SKM-1 treated with dmso at 0.1 percent for 144 hours (cell line): ENCODE results near the gene PADI3.
A peak's percentile ranks its signal among the peaks of the same experiment; 100 is the strongest.

ENCODE experiments used
- DNase-seq: peaks from one replicate; lab custom pipeline; 2025; ENCODE audit not compliant: unreplicated experiment; lab: John Stamatoyannopoulos, UW

Gene PADI3

GRCh38 chr1:17248781-17249180 lies at the start of gene PADI3:
Gene PADI3, plus strand, starts transcription at chr1:17249098. Its CDS starts 40 bp downstream, at chr1:17249138.
- DNase-seq = no peak

DNA sequence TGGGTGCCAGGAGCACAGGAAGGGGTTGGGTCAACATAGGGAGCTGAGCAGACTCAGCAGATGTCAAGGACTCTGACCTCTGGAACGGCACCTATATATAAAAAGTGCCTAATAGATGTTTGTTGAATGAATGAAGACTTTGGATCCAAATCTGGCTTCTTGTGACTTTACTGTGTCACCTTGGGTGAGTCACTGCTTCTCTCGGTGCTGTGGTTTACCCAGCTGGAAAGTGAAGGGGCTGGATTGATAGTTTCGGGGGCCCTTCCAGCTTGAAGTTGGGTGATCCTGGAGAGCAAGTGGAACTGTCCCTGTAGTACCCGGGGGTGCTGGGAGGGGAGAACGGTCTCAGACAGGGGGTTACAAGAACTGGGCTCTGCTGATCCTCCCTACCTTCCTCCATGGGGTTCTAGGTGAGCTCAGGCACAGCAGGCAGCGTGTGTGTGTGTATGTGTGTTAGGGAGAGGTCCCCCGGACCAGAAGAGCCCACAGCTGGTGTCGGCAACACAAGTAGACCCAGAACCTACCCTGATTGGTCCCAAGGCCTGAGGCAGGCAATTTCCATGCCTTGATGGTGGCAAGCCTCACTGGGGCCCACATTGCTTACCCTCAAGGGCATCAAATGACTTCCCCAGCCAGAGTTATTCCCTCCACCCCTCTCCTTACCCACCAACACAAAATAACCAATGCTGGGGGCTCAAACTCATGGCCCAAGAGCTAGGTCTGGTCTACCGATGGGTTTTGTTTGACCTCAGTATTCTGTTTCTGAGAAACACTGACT lies 49.4 kb upstream of the PADI3 start:
- no peak for DNase-seq

DNA sequence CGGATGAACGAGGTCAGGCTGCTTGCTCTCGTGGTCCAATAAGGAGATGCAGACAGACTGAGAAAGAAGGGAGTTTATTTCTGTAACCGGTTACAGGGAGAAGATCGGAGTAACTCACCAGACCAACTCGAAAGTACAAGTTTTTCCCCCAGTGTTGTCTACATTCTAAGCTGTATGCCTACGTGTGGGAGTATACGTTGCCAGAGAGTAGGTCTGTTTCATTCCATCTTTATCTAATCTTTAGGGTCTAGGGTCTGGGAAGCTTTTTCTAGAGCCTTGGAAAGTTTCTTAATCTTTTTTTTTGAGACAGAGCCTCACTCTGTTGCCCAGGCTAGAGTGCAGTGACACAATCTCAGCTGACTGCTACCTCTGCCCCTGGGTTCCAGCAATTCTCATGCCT lies 48.7 kb upstream of the PADI3 start:
- no peak for DNase-seq

DNA sequence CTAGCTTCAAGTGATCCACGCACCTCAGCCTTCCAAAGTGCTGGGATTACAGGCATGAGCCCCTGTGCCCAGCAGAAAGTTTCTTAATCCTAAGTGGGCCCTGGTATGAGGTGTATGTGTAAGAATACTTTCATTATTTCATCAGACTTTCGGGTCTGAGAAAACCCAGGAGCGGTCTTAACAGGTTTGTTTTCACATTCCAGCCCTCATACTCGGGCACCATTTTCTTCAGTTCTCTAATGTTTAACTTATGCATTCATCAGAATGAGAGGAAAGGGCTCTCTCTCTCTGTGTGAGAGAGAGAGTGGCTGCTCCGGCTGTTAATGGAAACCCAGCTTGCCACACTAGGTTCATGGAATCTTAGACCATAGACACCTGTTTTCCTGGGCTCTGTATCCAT lies 48.1 kb upstream of the PADI3 start:
- DNase-seq = no peak

DNA sequence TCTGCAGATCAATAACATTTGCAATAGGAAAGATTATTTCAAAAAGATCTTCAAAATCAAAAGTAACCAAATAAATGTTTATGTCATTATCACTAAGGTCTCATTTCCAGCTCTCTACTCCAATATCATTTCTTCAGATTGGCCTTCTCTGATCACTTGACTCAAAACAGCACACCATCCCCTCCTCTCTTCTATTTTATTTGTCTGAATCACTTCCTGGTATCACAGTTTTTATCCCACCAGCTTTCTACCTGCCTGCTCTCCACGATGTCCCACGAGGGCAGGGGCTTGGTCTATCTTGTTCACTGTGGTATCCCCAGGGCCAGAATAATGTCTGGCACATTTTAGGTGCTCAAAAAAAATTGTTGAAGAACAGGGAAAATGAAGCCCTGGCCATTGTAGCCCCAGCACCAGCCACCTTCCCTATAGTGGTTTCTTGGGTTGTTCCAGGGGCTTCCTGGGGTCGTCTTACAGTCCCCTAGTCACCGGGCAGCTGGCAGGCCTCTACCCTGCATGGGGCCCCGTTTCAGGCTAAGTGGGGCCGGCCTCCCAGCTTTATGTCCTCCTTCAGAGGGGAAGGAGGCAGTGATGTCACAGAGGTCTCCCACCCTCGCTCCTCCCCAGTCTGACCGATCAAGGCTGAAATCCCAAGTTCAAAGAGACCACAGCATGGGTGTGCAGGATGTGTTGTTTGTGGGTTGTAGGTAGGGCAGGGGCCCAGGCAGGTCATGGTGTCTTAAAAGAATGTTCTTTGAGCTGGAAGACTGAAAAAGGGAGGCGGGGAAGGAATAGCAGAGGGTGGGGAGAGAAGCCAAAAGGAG lies 47.5 kb upstream of the PADI3 start:
- no peak for DNase-seq

GRCh38 chr1:17204546-17205440 lies 44.1 kb upstream of the PADI3 start, which contains the start of gene PADI1:
Gene PADI1, plus strand, starts transcription at chr1:17205128. Its CDS starts 90 bp downstream, at chr1:17205218.
- DNase-seq = no peak

DNA sequence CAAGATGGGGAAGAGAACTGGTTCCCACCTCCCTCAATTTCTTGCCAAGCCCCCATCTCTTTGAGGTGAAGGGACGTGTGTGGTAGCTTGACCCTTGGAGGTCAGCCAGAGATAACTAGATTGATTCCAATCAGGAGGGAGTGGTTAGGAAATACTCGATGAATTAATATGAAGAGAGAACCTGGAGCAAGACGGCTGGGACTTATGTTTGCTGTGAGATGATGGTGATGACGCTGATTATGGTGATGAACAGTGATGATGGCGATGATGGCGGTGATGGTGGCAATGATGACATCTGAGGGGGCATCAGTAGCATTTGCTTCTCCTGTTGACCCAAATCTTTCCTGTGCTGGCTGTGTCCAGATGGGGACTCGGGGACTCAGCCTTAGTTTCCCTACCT lies 43.2 kb upstream of the PADI3 start:
- DNase-seq = no peak

DNA sequence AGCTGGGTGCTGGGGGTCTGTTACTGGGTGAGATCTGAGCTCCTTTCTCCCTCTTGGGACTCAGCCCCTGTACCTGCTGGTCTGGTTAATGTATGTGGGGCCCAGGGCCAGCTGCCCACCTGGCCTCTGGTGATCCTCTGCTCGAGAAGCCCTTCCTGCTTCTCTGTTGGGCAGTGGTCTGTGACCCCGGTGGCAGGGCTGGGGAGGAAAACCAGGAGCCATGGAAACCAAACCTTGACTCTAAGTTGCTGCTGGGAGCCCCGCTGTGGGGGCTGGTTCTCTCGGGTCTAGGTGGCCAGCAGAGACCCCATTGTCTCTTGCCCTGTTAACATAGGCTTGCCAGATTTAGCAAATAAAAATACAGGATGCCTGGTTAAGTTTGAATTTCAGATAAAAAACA lies 42.7 kb upstream of the PADI3 start:
- no peak for DNase-seq

DNA sequence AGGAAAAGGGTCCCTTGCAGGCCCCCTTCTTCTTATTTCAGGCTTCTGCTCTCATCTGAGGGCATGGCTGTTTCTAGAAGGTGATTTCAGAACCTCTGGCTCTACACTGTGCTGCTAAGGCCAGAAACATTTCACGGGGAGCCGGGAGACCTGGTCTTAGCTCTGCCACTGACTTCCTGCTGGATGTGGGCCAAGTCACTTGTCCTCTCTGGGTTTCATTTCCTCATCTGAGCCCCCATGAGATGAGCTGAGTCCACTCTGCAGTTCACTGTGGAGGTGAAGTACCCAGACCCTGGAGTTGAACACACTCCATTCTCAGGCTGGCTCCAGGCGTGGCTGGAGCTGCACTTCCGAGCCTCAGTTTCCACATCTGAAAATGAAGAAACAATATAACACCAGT lies 41.9 kb upstream of the PADI3 start:
- peak; percentile 65 for DNase-seq

GRCh38 chr1:17207540-17207939 lies 41.4 kb upstream of the PADI3 start:
- DNase-seq = peak; percentile 32

- DNase-seq = peak; percentile 19
Observed at GRCh38 chr1:17207966-17208418, 40.9 kb upstream of the PADI3 start.

DNA sequence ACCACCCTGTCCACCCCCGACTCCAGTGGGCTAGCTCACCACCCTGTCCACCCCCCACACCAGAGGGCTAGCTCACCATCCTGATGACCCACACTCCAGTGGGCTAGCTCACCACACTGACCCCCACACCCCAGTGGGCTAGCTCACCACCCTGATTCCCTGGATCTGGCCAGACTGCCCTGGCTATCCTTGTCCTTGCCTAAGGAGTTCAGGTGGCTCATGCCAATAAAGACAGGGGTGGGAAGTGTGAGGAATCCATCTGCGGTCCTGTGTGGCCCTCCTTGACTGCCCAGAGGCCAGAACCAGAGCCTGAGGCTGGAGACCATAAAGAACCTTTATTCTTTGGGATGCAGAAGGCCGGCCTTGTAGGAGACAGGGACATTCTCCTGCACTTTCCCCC lies 40.4 kb upstream of the PADI3 start:
- DNase-seq = no peak

GRCh38 chr1:17209430-17209829 lies 39.5 kb upstream of the PADI3 start:
- DNase-seq = no peak

DNA sequence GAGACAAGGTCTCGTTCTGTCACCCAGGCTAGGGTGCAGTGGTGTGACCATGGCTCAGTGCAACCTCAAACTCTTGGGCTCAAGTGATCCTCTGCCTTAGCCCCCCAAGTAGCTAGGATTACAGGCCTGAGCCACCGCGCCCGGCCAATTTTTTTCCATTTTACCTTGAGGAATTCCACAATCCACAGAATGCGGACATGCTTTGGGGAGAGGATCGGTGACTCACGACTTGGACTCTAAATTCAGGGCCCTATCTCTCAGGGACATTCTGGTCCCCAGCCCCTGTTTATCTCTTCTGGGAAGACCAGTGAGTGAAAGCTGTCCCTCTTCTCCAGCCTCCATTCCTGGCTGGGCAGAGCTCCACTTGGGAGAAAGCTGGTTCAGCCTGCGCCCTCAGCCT lies 38.7 kb upstream of the PADI3 start:
- DNase-seq = no peak

DNA sequence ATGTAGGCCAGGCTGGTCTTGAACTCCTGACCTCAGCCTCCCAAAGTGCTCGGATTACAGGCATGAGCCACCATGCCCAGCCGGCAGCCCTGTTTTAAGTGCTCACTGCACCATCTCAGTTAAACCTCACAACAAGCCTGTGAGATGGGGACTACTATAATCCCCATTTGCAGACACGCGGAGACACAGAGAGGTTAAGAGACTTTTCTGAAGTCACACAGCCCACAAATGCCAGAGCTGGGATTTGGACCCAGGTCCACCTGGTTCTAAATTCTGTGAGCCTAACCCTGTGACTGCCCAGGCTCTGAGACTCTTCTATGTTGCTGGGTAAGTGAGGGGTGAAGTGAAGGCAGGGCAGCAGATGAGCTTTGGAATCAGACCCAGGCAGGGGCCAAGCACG lies 37.5 kb upstream of the PADI3 start:
- no peak for DNase-seq

GRCh38 chr1:17212009-17212408 lies 36.9 kb upstream of the PADI3 start:
- no peak for DNase-seq

DNA sequence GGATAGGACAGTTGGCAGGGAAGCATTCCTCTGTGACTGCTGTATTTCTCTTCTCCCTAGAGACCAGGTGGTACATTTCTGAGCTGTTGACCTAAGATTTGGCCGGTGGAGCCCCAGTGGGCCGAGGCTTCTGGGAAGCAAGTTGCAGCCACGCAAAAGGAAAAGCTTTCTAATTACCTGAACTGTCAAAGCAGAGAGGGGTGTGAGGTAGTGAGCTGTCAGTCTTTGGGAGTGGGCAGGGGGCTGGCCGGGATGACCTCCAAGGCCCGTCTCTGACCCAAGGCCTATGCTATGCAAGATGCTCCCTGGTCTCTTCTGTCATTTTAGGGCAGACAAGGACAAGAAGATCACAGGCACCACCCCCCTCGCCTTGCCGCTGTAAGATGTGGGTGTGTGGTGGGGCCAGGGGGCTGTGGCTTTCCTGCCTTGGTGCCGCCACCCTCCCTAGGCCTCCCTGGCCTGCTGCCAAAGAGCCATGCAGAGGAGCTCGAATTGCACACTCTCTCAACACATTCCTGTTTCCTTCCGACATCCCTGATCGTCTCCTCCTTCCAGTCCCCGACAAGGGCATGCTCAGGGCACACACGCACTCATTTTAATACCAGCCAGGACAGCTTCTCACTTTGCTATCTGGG lies 36.3 kb upstream of the PADI3 start:
- DNase-seq = peak; percentile 96

GRCh38 chr1:17213148-17213781 lies 35.6 kb upstream of the PADI3 start:
- no peak for DNase-seq

GRCh38 chr1:17213782-17214148 lies 35.1 kb upstream of the PADI3 start:
- no peak for DNase-seq

DNA sequence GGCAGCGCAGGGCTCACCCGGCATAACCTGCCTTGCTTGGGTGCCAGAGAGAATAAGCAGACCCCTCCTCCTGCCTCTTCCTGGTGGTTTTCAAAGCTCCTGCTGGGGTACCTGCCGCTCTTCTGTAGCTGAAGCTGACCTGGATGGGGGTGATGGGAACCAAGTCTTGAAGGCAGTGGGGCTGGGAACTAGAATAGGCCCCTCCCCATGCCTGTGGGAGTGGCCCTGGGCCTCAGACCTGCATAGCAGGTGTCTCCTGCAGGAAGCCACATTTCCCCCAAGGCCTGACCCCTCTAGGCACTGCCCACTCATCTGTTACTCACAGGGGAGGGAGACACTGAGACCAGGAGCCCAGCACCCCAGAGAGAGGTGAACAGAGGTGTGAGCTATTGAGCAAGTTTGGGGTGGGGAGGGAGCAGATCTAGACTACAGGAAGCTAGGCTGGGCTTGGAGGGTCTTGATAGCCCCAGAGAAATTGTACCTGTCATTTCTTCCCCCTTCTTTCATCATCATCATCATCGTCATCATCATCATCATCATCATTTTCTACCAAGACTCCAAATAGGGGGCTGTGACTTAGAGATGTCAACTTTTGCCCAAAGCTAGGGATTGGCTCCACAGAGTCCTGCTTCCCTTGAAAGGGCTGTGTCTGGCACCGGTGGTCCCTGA lies 33.9 kb upstream of the PADI3 start:
- DNase-seq = no peak
